ENCODE data around the gene PAPPA.

DNA sequence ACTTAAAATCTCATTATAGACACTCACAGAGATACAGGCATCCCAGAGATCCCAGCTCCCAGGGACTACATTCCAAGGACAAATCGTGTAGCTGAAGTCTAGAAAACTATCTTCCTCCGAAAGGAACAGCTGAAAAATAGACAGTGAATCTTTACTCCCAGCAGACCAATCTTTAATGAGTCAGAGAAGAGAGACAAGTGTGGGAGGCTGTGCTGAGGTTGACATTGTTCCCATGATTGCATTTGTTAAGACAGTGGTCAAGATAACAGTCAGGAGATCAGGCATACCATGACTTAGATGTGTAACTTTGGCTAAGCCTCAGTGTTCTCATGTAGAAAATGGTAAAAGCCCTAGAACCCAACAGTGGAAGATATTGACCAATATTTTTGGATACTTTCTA lies 120.7 kb downstream of the PAPPA start:
- TF ChIP-seq, protein P1, sequence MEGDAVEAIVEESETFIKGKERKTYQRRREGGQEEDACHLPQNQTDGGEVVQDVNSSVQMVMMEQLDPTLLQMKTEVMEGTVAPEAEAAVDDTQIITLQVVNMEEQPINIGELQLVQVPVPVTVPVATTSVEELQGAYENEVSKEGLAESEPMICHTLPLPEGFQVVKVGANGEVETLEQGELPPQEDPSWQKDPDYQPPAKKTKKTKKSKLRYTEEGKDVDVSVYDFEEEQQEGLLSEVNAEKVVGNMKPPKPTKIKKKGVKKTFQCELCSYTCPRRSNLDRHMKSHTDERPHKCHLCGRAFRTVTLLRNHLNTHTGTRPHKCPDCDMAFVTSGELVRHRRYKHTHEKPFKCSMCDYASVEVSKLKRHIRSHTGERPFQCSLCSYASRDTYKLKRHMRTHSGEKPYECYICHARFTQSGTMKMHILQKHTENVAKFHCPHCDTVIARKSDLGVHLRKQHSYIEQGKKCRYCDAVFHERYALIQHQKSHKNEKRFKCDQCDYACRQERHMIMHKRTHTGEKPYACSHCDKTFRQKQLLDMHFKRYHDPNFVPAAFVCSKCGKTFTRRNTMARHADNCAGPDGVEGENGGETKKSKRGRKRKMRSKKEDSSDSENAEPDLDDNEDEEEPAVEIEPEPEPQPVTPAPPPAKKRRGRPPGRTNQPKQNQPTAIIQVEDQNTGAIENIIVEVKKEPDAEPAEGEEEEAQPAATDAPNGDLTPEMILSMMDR (IDR thresholded peaks at IDR 0.05), result no peak
- TF ChIP-seq POLR2A (IDR thresholded peaks at IDR 0.05) (no peak), EP300 (IDR thresholded peaks at IDR 0.05) (no peak)
